Esophagus muscularis mucosa (tissue), 4 donors: Measurements from ENCODE around the gene BEST3. TPM values are rescaled to one million over a fixed set of nuclear protein-coding genes. Genes with fewer than 3 reads are reported as not detected.

Source experiments
- DNase-seq: peaks from one replicate; pipeline ENCODE4 v3.0.0-alpha.2; 2017; ENCODE audit errors: extremely low spot score
- H3K27ac ChIP-seq, 4 donors: fragments of 200-600 bp; sonication (generic); replicated peaks in 1 of 4; 1 replicate in 3 of 4; 2 replicates in 1 of 4; pipeline ENCODE4 v1.5.1; 2016 to 2019; ENCODE audit warnings: mild to moderate bottlenecking in 1 of 4
- H3K27me3 ChIP-seq, 4 donors: fragments of 200-600 bp; sonication (generic); one replicate each; pipeline versions ENCODE4 v1.5.1 to v1.6.0; 2016 to 2019
- H3K36me3 ChIP-seq, 4 donors: fragments of 200-600 bp; sonication (generic); one replicate each; pipeline ENCODE4 v1.5.1; 2016 to 2019
- H3K4me1 ChIP-seq, 4 donors: fragments of 200-600 bp; sonication (generic); one replicate each; pipeline ENCODE4 v1.5.1; 2016 to 2019
- H3K4me3 ChIP-seq, 4 donors: fragments of 200-600 bp; sonication (generic); 1 replicate in 2 of 4; 2 replicates in 2 of 4; pipeline ENCODE4 v1.5.1; 2016 to 2019; ENCODE audit warnings: mild to moderate bottlenecking in 4 of 4, moderate library complexity in 1 of 4
- H3K9me3 ChIP-seq, 4 donors: fragments of 200-600 bp; sonication (generic); 1 replicate in 3 of 4; 2 replicates in 1 of 4; pipeline ENCODE4 v1.5.1; 2016 to 2019
- EP300 ChIP-seq: sonication (generic); formaldehyde crosslinking; IDR thresholded peaks from one replicate; pipeline ENCODE4 v1.6.1; 2017; ENCODE audit warnings: antibody characterized with exemption
- POLR2A ChIP-seq: fragments of 450-650 bp; IDR thresholded peaks from one replicate; pipeline ENCODE4 v1.6.1; 2017; ENCODE audit warnings: antibody characterized with exemption, moderate library complexity, mild to moderate bottlenecking, low read depth
- POLR2AphosphoS5 ChIP-seq, 2 donors: sonication (generic); formaldehyde crosslinking; IDR thresholded peaks; one replicate each; pipeline ENCODE4 v1.6.1; 2017; ENCODE audit warnings: antibody characterized with exemption in 2 of 2
- WGBS: methylation state at CpG from one replicate; pipeline ENCODE4 v1.1.5; 2018; 5-methylcytosine and 5-hydroxymethylcytosine counted together
- intact Hi-C: fragments of 100-400 bp; cut with DNase I; formaldehyde crosslinking; loops from one replicate; pipeline ENCODE4 v1.15.1; 2023
- total RNA-seq, 4 donors: library from RNA; depleted of rRNA; stranded (reverse); fragments of >200 nt; gene quantifications; one replicate each; pipeline versions ENCODE4 v1.1.0 to v1.2.1, GENCODE V29; 2016
- TF ChIP-seq, protein P1 (sequence below), 3 experiments: fragments of 200-600 bp in 2 of 3; fragments of 450-650 bp in 1 of 3; sonication (generic) in 2 of 3; IDR thresholded peaks; one replicate each; pipeline ENCODE4 v1.5.1; 2017 to 2019; ENCODE audit warnings: antibody characterized with exemption in 3 of 3, mild to moderate bottlenecking in 2 of 3, moderate library complexity in 1 of 3

The BEST3 gene
- total RNA-seq, 4 donors from 2014 or later, result 0.13 TPM; not detected in 3

DNA sequence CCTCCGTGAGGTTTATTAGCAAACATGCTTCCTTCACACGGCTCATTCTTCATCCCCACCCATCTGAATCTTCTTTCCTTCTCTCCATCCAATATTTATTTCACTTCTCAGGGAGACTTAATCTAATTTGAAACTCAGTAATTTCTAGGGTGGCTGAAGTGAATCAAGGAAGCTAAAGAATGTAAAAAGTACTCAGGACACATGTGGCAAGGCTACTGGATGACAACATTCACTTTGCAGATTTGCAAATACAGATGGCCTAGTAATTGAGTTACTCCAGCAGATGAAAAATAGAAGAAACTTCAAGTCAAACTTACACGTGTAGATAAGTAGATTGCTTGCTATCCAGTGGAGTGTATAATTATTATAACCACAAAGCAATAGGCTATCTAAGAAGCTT lies 15.4 kb upstream of the BEST3 start:
- Histone ChIP-seq H3K4me1 (no peaks in the 10 kb centered on the region), H3K36me3 (no peaks in the 10 kb centered on the region), H3K27ac (no peak overlapping the region), H3K9me3 (no peaks in the 10 kb centered on the region), H3K27me3 (peaks cover 0 to 14% (median 0%) of the 10 kb centered on the region in 4 donors), H3K4me3 (no peak overlapping the region)
- TF ChIP-seq, protein P1, sequence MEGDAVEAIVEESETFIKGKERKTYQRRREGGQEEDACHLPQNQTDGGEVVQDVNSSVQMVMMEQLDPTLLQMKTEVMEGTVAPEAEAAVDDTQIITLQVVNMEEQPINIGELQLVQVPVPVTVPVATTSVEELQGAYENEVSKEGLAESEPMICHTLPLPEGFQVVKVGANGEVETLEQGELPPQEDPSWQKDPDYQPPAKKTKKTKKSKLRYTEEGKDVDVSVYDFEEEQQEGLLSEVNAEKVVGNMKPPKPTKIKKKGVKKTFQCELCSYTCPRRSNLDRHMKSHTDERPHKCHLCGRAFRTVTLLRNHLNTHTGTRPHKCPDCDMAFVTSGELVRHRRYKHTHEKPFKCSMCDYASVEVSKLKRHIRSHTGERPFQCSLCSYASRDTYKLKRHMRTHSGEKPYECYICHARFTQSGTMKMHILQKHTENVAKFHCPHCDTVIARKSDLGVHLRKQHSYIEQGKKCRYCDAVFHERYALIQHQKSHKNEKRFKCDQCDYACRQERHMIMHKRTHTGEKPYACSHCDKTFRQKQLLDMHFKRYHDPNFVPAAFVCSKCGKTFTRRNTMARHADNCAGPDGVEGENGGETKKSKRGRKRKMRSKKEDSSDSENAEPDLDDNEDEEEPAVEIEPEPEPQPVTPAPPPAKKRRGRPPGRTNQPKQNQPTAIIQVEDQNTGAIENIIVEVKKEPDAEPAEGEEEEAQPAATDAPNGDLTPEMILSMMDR (IDR thresholded peaks at IDR 0.05), result no peak
- TF ChIP-seq EP300, result no peak
- no peak for TF ChIP-seq POLR2AphosphoS5 (IDR thresholded peaks at IDR 0.05)
- no peak for TF ChIP-seq POLR2A
- DNase-seq, result no peak
- WGBS, result 78% methylated on average over 3 of the region's 3 CpGs
- intact Hi-C loops, result no loop called here

DNA sequence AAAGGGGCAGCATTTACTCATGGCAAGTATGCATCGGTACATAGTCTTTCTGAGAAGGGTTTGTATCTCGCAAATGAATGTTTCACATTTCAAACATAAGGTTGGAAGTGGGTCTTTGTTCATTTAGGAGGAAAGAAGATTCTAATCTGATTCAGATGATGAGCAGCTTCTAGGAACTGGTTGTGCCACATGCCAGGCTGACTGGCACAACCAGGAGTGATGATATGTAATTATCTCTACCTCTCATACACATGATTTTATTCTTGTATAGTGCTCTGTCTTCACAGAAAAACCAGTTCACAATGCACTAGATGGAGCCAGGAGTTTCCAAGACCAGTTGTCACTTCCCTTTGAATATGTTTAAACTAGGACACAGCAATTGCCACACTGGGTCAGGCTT lies 13.7 kb upstream of the BEST3 start:
- TF ChIP-seq, protein P1 (IDR thresholded peaks at IDR 0.05), result no peak
- TF ChIP-seq POLR2AphosphoS5 (IDR thresholded peaks at IDR 0.05), result no peak
- no peak for TF ChIP-seq EP300
- TF ChIP-seq POLR2A, result no peak
- H3K36me3 ChIP-seq, result no peaks in the 10 kb centered on the region
- WGBS, result 100% methylated on average over 2 of the region's 2 CpGs
- H3K4me1 ChIP-seq, result no peaks in the 10 kb centered on the region
- H3K27me3 ChIP-seq, result peaks cover 0 to 14% (median 0%) of the 10 kb centered on the region in 4 donors
- H3K27ac ChIP-seq, result no peak overlapping the region
- no peaks in the 10 kb centered on the region for H3K9me3 ChIP-seq
- no peak for DNase-seq
- H3K4me3 ChIP-seq, result no peak overlapping the region
- intact Hi-C loops, result no loop called here

DNA sequence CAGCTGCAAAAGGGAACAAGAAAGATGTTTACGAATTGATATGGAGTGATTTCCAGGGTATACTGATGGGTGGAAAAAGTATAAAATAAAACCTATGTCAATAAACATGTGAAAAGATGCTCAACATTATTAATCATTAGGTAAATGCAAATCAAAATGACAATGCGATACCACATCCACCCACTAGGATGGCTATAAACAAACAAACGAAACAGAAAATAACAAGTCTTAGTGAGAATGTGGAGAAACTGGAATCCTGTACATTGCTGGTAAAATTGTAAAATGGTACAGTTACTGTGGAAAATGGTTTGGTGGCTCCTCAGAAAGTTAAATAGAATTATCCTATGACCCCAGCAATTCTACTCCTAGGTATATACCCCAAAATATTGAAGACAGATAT lies 9.5 kb upstream of the BEST3 start:
- H3K27ac ChIP-seq, result no peak overlapping the region
- no peaks in the 10 kb centered on the region for H3K27me3 ChIP-seq
- H3K36me3 ChIP-seq, result no peaks in the 10 kb centered on the region
- 96% methylated on average over 3 of the region's 3 CpGs for WGBS
- no peaks in the 10 kb centered on the region for H3K9me3 ChIP-seq
- no peak for TF ChIP-seq POLR2AphosphoS5 (IDR thresholded peaks at IDR 0.05)
- TF ChIP-seq POLR2A, result no peak
- TF ChIP-seq EP300, result no peak
- TF ChIP-seq, protein P1 (IDR thresholded peaks at IDR 0.05), result no peak
- no peaks in the 10 kb centered on the region for H3K4me1 ChIP-seq
- intact Hi-C loops, result no loop called here
- H3K4me3 ChIP-seq, result no peak overlapping the region
- DNase-seq, result no peak

DNA sequence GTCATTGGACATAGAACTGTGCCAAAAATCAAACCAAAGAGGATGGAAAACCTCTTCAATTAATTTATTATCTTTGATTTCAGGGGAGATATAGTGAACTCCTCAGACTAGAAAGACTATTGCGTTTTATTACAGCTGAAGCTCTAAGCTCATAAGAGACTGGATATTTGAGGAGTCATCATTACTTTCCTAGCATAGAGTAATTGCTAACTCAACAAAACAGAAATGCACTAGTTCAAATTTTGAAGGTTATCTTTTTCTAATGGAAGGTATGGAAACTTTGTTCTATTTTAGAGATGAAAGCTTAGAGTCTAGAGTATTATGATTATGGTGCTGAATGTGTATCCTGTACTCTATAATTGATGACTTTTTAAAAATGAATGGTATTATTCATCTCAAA lies 5.3 kb upstream of the BEST3 start:
- 0% methylated on average over 1 of the region's 1 CpG for WGBS
- intact Hi-C loops, result no loop called here
- TF ChIP-seq POLR2AphosphoS5 (IDR thresholded peaks at IDR 0.05) (no peak), EP300 (no peak), POLR2A (no peak)
- TF ChIP-seq, protein P1 (IDR thresholded peaks at IDR 0.05), result no peak

DNA sequence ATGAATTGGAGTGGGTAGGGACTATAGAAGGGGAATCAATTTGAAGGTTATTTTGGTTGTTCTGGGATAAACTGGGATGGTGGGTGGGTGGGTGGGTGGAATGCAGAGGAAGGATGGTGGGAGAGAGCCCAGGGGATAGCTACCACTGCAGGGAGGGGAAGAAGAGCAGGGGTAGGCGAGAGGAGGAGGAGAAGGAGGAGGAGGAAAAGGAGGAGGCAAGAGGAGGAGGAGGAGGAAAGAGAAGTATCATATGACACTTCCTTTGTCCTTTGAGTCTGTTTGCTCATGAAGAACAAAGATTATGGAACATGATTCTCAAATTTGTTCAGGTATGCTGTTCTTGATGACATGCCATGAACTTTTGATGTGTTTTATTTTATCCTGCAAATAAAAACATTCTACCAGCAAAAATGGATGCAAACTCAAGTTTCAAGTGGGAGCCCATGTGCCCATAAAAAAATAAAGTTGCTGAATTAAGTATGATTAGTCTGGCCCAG lies 4.1 kb upstream of the BEST3 start:
- no peaks in the 10 kb centered on the region for H3K36me3 ChIP-seq
- WGBS, result 50% methylated on average over 1 of the region's 1 CpG
- DNase-seq, result no peak
- intact Hi-C loops, result no loop called here
- no peak overlapping the region for H3K27ac ChIP-seq
- no peaks in the 10 kb centered on the region for H3K4me1 ChIP-seq
- no peak overlapping the region for H3K4me3 ChIP-seq
- TF ChIP-seq, protein P1 (IDR thresholded peaks at IDR 0.05), result no peak
- no peak for TF ChIP-seq EP300
- TF ChIP-seq POLR2AphosphoS5 (IDR thresholded peaks at IDR 0.05), result no peak
- no peak for TF ChIP-seq POLR2A
- H3K9me3 ChIP-seq, result no peaks in the 10 kb centered on the region
- H3K27me3 ChIP-seq, result no peaks in the 10 kb centered on the region

More for the DNA sequence above, 5.3 kb upstream of the BEST3 start:
- H3K4me3 ChIP-seq, result no peak overlapping the region
- no peaks in the 10 kb centered on the region for H3K27me3 ChIP-seq
- H3K27ac ChIP-seq, result no peak overlapping the region
- DNase-seq, result no peak
- H3K9me3 ChIP-seq, result no peaks in the 10 kb centered on the region
- no peaks in the 10 kb centered on the region for H3K36me3 ChIP-seq
- no peaks in the 10 kb centered on the region for H3K4me1 ChIP-seq
